Measurements from ENCODE around the gene PTH2R. TPM values are rescaled to one million over a fixed set of nuclear protein-coding genes. Genes with fewer than 3 reads are reported as not detected.

PTH2R gene
- total and polyA plus RNA-seq, 9 of the 15 experiments (the other 6 are each of a cell fraction or from before 2014, with no cell fraction given) = 2.7 to 8.8 (median 4.2) TPM

DNA sequence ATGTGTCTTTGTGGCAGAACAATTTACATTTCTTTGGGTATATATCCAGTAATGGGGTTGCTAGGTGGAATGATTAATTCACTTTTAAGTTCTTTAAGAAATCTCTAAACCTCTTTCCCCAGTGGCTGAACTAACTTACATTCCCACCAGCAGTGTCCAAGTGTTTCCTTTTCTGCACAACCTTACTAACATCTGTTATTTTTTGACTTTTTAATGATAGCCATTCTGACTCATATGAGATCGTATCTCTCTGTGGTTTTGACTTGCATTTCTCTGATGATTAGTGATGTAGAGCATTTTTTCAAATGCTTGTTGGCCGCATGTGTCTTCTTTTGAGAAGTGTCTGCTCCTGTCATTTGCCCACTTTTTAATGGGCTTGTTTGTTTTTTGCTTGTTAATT, 43.1 kb upstream of the PTH2R start (continued):
- TF ChIP-seq ETV5 (CRISPR knock-in tag; IDR thresholded peaks at IDR 0.05; ENCODE audit: low read depth) (no peak), SOX6 (IDR thresholded peaks at IDR 0.05) (no peak), YY1 (IDR thresholded peaks at IDR 0.05; ENCODE audit: borderline replicate concordance in 1 of 3, control insufficient read depth in 1 of 3, extremely low read depth in 1 of 3, insufficient read depth in 3 of 3, insufficient read length in 1 of 3, insufficient replicate concordance in 2 of 3, low read depth in 1 of 3, low read length in 2 of 3) (no peak), MAFG (tag; conservative IDR thresholded peaks at IDR 0.05) (no peak), ZNF165 (CRISPR knock-in tag; IDR thresholded peaks at IDR 0.05; ENCODE audit: borderline replicate concordance) (no peak), CBX1 (IDR thresholded peaks at IDR 0.05; ENCODE audit: low read depth) (no peak), ZBTB2 (IDR thresholded peaks at IDR 0.05) (no peak), DDX20 (tag; IDR thresholded peaks at IDR 0.05; ENCODE audit: low read depth) (no peak), TEAD4 (IDR thresholded peaks at IDR 0.05; ENCODE audit: low read length) (peak; percentile 25; the same call in 1 of the 2 replicates), TEAD4 (CRISPR knock-in tag; IDR thresholded peaks at IDR 0.05; ENCODE audit: borderline replicate concordance) (no peak), ATF3 (IDR thresholded peaks at IDR 0.05) (peak; percentile 40; the same call in 1 of the 2 replicates), ATF3 (CRISPR knock-in tag; conservative IDR thresholded peaks at IDR 0.05) (no peak), GATAD2B (IDR thresholded peaks at IDR 0.05; ENCODE audit: borderline replicate concordance) (no peak), ZKSCAN1 (IDR thresholded peaks at IDR 0.05; ENCODE audit: low read depth, low read length) (no peak), FOXJ3 (CRISPR knock-in tag; IDR thresholded peaks at IDR 0.05) (no peak), ZNF644 (tag; IDR thresholded peaks at IDR 0.05; ENCODE audit: low read depth) (no peak), NONO (IDR thresholded peaks at IDR 0.05; ENCODE audit: low read depth in 2 of 2, low read length in 1 of 2) (no peak), ZSCAN29 (IDR thresholded peaks at IDR 0.05) (no peak), CBFA2T3 (IDR thresholded peaks at IDR 0.05) (0 out of 2 replicates have a peak, but pooled peaks have one; percentile 5), L3MBTL2 (IDR thresholded peaks at IDR 0.05) (0 out of 2 replicates have a peak, but pooled peaks have one; percentile 26), HMG20B (CRISPR knock-in tag; IDR thresholded peaks at IDR 0.05) (no peak), ZNF583 (CRISPR knock-in tag; IDR thresholded peaks at IDR 0.05) (no peak), SMARCE1 (IDR thresholded peaks at IDR 0.05) (peak; percentile 84; the same call in 1 of the 2 replicates), PHF8 (IDR thresholded peaks at IDR 0.05; ENCODE audit: borderline replicate concordance, low read length) (no peak), FOSL1 (tag; conservative IDR thresholded peaks at IDR 0.05) (peak; percentile 92)
- TF ChIP-seq, protein P1, sequence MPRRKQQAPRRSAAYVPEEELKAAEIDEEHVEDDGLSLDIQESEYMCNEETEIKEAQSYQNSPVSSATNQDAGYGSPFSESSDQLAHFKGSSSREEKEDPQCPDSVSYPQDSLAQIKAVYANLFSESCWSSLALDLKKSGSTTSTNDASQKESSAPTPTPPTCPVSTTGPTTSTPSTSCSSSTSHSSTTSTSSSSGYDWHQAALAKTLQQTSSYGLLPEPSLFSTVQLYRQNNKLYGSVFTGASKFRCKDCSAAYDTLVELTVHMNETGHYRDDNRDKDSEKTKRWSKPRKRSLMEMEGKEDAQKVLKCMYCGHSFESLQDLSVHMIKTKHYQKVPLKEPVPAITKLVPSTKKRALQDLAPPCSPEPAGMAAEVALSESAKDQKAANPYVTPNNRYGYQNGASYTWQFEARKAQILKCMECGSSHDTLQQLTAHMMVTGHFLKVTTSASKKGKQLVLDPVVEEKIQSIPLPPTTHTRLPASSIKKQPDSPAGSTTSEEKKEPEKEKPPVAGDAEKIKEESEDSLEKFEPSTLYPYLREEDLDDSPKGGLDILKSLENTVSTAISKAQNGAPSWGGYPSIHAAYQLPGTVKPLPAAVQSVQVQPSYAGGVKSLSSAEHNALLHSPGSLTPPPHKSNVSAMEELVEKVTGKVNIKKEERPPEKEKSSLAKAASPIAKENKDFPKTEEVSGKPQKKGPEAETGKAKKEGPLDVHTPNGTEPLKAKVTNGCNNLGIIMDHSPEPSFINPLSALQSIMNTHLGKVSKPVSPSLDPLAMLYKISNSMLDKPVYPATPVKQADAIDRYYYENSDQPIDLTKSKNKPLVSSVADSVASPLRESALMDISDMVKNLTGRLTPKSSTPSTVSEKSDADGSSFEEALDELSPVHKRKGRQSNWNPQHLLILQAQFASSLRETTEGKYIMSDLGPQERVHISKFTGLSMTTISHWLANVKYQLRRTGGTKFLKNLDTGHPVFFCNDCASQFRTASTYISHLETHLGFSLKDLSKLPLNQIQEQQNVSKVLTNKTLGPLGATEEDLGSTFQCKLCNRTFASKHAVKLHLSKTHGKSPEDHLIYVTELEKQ (CRISPR knock-in tag; IDR thresholded peaks at IDR 0.05) = no peak
